ENCODE data around the gene GYS1.

The GYS1 gene

DNA sequence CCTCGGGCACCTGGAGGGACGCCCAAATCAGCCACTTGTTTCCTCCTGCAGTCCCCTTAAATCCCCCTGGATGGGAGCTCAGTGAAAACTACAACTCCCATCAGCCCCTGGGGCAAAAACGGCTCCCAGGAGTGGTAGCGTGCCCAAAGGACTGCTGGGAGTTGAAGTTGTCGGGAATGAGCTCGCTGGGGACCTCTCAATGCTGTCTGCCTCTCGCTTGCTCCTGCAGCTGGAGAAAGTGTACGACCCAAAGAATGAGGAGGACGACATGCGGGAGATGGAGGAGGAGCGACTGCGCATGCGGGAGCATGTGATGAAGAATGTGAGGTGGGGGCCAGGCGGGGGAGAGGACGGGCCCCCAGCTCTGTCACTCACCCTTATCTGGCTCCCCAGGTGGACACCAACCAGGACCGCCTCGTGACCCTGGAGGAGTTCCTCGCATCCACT lies 74.3 kb downstream of the GYS1 start:
- no peak for TF ChIP-seq GATA1 (IDR thresholded peaks at IDR 0.05; ENCODE audit: low read depth, low read length)
- TF ChIP-seq POLR2A (IDR thresholded peaks at IDR 0.05; ENCODE audit: low read length) = no peak
- peak in 1 of 2 experiments; percentile 53 for DNase-seq

Measured in erythroblast (primary cell).